GM18507 (cell line): ENCODE data around the gene BEX1.

Experiments
- DNase-seq: peaks from one replicate; pipeline ENCODE4 v3.0.0; 2011; ENCODE audit warnings: low read depth; ENCODE audit not compliant: insufficient read length; ENCODE audit errors: extremely low spot score
- FAIRE-seq: peaks from 2 replicates; lab custom pipeline; 2011; peaks lifted over from hg19 to GRCh38; lab: Jason Lieb, UNC

BEX1 gene

DNA sequence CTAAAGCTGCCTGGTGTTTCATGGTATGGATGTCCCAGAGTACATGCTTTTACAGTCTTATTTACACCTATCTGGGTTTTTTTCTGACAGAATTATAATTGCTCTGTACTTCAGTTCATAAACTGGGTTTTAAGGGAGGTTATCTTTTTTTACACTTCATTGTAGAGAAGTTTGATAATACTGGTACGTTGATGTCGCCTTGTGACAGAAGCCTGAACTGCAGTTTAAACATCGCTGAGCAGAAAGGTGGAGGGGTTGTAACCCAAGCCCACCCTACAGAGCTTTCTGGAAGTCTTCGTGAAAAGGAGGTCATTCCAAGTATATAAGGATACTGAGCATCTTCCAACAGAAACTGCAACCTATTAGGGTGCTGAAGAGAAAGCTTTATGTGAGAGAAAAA is 46.4 kb downstream of the BEX1 start:
- DNase-seq = no peak

DNA sequence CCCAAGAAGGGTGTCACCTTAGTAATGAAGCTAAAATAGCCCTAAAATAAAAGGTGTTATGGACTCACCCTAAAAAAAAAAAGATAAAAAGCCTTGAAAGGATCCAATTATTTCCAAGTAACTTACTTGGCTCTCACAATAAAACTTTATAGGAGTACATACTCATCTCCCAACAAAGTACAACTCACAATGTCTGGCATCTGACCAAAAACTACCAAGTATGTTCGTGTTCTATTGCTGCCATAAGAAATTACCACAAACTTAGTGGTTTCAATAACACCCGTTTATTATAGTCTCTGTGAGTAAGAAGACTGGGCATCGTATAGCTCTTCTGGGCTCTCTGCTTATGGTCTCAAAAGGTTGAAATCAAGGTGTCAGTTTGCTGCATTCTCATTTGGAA is 51.0 kb downstream of the BEX1 start:
- DNase-seq (no peak), FAIRE-seq (no peak)

More for the DNA sequence above, 46.4 kb downstream of the BEX1 start:
- FAIRE-seq = no peak
